Fibroblast of skin of left quadriceps (primary cell): ENCODE measurements around the gene ADCY2.

ENCODE experiments used
- DNase-seq, 2 experiments: peaks; one replicate each; pipeline ENCODE4 v3.0.0-alpha.2; 2013; ENCODE audit warnings: low read depth in 2 of 2

The ADCY2 gene

GRCh38 chr5:7664208-7664607, 268.3 kb downstream of the ADCY2 start:
- no peak for DNase-seq

DNA sequence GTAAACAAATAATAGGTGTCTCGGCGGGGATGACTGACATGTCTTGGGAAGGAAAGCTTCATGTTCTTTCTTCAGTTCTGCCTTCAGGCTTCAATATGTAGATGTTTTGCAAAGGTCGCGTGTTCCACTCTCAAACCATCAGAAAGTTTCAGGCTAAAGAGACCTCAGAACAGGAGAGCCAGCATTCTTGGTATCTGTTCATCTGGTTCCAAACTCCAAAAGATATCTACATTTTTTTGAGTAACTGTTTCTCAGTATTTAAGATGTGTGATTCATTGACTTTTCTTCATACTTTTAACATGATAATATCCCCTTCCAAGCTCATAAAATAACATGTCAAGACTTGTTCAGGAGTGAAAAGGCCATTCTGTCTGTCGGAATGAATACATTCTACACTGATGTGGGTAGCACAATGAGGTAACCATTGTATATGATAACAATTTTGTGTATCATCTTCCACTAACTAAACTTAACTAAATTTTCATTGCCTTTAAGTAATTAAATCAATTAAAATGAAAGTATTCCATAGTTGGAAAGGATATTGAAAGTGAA, 271.4 kb downstream of the ADCY2 start:
- DNase-seq = no peak

- DNase-seq = no peak
Measured at GRCh38 chr5:7668161-7668560, 272.2 kb downstream of the ADCY2 start.

DNA sequence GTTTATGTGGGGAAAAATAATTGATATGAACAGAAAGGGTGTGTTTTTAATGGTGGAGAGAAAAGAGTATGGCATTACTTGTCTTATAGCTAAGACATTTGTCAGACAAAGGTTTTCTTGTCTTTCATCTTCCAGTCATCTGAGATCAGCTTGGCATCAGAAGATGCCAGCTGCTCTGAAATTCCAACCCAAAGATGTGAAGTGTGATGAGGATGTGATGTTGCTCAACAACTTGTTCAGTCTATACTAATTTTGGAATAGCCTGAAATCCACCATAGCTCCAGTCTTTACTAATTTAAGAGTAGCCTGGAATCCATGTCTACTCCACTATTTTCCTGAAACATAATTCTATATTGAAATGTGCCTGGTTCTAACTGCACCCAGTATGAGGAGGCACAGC, 272.7 kb downstream of the ADCY2 start:
- no peak for DNase-seq

- no peak for DNase-seq
Measured at GRCh38 chr5:7671381-7671993, 275.5 kb downstream of the ADCY2 start.

DNA sequence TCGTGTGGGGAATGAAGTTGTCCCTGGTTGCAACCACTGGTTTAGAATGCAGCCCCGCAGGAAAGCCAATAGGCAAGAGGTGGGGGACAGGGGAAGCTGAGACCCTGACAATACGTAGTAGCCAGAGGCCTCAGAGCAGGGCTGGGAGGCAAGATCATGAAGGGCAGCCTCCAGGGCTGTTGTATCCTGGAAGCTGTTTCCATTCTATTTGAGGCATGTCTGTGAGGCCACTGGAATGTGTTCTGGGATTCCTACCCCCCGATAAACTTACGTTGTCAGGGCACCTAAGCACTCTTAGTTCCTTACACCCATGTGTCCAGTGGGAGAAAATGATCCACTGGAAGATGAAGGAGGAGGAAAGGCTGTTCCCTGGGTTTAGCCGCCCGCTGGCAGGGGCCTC, 277.7 kb downstream of the ADCY2 start:
- no peak for DNase-seq

DNA sequence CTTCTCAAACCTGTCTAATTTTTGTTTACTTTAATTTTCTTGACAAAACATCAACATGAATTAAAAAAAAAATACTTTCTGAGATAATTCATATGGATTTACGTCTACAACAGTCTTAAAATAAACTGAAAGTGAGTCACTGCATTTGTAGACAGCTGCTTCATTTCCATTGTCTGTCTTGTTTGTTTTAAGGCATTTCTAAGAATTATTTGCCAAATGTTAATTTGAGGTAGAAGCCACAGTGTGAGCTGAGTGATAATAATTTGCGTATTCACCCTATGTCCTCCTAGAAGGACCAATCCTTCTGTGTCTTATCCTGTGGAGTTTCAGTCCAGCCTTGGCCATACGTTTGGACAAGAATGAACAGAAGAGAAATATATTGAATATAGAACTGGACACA, 280.5 kb downstream of the ADCY2 start:
- DNase-seq = no peak

- no peak for DNase-seq
Measured at GRCh38 chr5:7678030-7678429, 282.1 kb downstream of the ADCY2 start.

DNA sequence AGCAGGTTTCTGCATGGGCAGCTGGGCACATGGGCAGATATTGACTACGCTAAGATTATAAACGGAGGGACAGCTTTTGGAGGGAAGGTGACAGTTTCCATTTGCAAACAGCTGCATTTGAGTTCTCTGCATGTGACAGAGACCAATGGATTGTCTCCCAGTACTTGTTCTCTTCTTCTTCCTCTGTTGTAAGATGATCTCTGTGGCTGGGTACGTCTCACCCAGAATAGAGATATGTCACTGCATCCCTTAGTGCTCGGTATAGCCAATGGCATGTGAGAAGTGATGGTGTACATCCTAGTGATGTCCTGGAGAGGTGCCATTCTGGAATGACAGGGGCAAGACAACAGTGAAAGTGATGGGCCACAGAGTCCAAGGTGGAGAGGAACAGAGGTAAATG, 283.7 kb downstream of the ADCY2 start:
- no peak for DNase-seq

DNA sequence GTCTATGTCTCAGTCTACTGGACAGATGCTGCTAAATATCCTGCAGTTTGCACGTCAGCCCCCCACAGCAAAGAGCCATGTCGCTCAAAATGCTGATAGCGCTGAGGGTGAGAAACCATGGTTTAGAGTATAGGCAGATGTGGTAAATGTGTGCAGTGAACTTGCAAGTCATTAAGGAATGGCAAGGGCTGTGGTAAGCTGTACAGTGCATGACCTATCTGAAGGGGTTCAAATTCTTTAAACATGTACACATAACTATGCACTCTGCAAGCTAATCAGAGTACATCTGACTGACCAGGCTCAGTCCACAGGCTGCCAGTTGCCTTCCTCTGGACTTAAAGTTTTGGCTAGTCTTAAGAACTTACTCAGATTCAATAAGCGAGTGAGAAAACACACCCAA, 284.3 kb downstream of the ADCY2 start:
- no peak for DNase-seq

- DNase-seq = no peak
Measured at GRCh38 chr5:7682379-7682778, 286.4 kb downstream of the ADCY2 start.

- DNase-seq = no peak
Measured at GRCh38 chr5:7683753-7684152, 287.8 kb downstream of the ADCY2 start.

DNA sequence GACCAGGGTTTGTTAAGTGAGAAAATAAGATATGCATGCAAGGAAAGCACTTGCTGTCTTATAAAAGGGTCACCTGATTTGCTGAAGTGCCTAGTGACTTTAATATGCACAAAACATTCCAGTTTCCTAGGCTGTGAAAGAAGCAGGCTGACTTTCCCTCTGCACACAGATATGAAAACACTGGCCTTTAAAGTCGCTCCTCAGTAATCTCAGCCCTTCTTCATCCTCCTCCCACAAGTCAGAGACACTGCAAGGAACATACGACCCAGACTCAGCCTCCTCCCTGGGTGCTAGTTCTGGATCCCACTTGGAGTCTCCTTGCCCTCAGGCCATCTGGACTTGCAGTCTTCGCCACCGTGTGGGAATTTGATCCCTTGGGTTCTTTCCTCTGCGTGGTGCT, 288.9 kb downstream of the ADCY2 start:
- DNase-seq = no peak

DNA sequence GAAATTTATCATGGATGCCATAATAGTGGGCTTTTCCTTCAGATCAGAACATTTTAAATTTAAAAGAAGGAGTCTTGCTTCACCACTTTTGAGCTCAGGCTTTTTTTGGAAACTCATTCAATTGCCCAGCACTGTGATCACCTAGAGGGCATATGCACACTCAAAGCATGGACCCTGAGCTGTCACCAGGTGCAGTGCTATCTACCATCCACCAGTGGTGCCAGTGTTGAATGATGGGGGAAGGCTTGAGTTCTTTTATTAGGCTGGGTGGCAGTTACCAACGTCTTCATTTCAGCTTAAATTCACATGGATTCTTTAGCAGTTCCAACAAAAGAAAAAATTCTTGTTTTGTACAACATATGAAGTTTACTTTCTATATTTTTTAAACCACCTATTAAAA, 290.9 kb downstream of the ADCY2 start:
- DNase-seq = no peak

- DNase-seq = no peak
Measured at GRCh38 chr5:7690557-7690956, 294.6 kb downstream of the ADCY2 start.

DNA sequence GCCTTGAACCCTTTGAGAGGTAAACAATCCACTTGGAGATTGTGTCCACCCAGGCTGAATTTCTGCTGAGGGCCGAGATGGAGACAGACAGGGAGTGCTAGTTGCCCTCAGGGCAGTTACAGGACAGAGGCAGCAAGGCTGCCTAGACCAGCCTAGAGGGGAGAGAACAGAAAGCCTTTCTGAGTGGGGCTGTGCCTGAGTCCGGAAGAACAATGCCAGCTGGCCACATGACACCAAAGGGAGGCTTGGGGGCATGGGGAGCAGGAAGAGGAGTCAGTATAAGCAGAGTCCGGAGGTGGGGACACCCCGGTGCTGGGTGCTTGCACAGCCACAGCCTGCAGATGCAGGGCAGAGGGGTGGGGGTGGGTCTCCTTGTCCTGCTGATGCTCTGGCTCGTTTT, 309.3 kb downstream of the ADCY2 start:
- no peak for DNase-seq

DNA sequence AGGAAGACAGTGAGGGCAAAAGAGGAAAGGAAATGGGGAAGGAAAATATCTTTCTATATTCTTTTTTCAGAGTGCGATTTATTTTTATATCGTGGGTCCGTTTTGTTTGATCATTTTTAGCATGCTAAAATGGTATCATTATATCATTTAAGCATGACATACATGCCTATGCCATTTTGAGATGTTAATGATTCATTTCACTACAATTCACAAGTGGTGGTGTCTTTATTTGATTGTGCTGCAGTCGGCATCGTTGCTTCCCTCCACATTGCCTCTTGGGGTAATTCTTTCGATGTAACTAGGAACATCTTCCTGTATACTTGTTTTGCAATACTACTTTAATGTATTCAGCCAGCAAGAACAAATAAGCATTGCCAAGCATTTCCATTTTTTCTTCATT, 309.8 kb downstream of the ADCY2 start:
- no peak for DNase-seq

DNA sequence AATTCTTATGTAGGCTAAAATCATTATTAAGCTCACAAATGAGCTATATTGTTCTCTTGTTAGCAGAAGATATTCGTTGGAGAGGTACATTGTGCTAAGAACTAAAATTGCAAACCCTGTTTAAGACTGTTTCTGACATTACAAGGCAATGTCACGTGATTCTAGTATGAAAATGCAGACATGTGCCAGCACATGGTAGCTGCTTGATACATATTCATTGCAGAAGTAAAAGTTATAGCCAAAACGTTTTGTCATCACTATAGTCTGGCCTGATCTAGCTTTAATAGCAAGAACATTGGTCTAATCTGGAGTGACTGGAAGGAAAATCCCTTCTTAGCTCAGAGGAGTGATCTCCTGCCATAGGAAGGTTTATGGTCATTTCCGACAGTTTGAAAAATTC, 310.3 kb downstream of the ADCY2 start:
- no peak for DNase-seq

GRCh38 chr5:7714119-7714518, 318.2 kb downstream of the ADCY2 start:
- DNase-seq = peak; percentile 1 to 3

DNA sequence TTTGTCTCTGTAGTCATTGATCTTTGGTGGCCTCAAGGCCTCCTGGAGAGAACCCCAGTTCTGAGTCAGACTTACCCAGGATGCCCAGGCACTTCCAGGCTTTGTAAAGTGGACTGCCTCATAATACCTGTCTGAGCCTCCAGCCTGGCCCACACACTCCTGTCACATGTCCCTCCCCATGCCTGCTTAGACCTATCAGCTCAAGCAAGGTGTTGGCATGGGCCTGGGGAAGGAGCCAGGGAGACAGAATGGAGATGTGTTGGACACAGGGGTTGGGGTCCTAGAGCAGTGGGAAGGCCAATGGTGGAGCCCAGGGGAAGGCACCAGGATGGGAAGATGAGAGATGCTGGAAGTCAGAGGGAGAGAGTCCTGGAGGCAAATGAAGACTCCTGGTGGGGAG, 318.8 kb downstream of the ADCY2 start:
- no peak for DNase-seq

DNA sequence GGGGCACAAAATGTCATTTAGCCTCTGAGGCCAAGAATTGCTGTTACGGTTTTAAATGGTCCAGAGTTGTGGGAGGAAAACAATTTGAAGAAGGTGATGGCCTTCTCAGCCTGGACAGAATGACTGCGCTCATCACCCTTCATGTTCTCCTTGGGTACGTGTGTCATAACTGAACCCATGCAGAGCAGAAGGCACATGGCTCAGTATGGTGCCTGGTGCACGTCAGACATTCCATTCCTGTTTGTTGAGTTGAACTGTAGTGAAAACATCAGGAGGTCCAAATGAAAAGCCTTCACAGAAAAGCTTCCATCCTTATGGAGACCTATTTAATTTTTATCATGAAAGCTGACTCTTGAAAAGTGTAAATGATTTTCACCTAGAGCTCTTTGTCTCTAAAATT, 321.8 kb downstream of the ADCY2 start:
- no peak for DNase-seq

GRCh38 chr5:7728076-7728475, 332.1 kb downstream of the ADCY2 start:
- DNase-seq = no peak

DNA sequence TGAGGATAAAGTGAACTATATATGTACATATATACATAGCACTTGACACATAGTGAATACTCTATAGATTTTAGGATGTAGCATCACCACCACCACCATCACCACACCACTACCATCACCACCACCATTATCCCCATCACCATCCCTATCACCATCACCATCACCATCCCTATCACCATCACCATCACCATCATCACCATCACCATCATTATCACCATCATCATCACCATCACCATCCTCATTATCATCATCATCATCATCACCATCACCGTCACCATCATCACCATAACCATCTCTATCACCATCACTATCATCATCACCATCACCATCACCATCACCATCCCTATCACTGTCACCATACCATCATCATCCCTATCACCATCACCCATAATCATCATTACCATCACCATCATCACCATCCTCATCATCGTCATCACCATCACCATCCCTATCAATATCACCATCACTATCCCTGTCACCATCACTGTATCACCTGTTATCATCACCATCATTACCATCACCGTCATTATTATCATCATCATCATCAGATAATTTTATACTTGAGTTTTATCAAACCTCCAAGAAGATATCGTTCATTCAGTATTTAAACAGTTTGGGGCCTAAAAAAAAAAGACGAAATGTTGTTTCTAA, 345.6 kb downstream of the ADCY2 start:
- DNase-seq = no peak

GRCh38 chr5:7742241-7742656, 346.3 kb downstream of the ADCY2 start:
- DNase-seq = no peak
